Stimulated activated CD4-positive, alpha-beta T cell treated with anti-CD3 and anti-CD28 coated beads, TNF-alpha, amount 100 ng/mL, for 4 hours (primary cell): Measurements from ENCODE around the gene CARMIL1.
"Not testable (repeated sequence)": the region's sequence is repeated elsewhere in the genome, so short reads cannot be mapped to it uniquely, and the experiment has no call there.

Experiments
- DNase-seq, 3 experiments: peaks; one replicate each; pipeline ENCODE4 v3.0.0-alpha.2; 2020; ENCODE audit warnings: low read depth in 3 of 3

The CARMIL1 gene

GRCh38 chr6:25369433-25370177 is 90.4 kb downstream of the CARMIL1 start:
- DNase-seq, result no peak

GRCh38 chr6:25370178-25371036 is 91.2 kb downstream of the CARMIL1 start:
- DNase-seq, result no peak

GRCh38 chr6:25371037-25371347 is 91.8 kb downstream of the CARMIL1 start:
- no peak for DNase-seq

- no peak for DNase-seq
These were observed 96.0 kb downstream of the CARMIL1 start for GRCh38 chr6:25375125-25375524.

- DNase-seq, result no peak
These were observed 98.5 kb downstream of the CARMIL1 start for GRCh38 chr6:25377664-25378063.

- DNase-seq, result no peak
These were observed 101.9 kb downstream of the CARMIL1 start for GRCh38 chr6:25381077-25381476.

GRCh38 chr6:25382476-25382875 is 103.3 kb downstream of the CARMIL1 start:
- not testable (repeated sequence) for DNase-seq

- DNase-seq, result no peak
These were observed 105.1 kb downstream of the CARMIL1 start for GRCh38 chr6:25384234-25384633.

- no peak for DNase-seq
These were observed 105.8 kb downstream of the CARMIL1 start for GRCh38 chr6:25384967-25385366.

- DNase-seq, result no peak
These were observed 108.3 kb downstream of the CARMIL1 start for GRCh38 chr6:25387483-25387882.

- DNase-seq, result no peak
These were observed 108.7 kb downstream of the CARMIL1 start for GRCh38 chr6:25387911-25388310.

GRCh38 chr6:25388776-25389175 is 109.6 kb downstream of the CARMIL1 start:
- DNase-seq, result no peak

- DNase-seq, result no peak
These were observed 110.3 kb downstream of the CARMIL1 start for GRCh38 chr6:25389471-25389870.

- DNase-seq, result no peak
These were observed 113.2 kb downstream of the CARMIL1 start for GRCh38 chr6:25392372-25392771.

- no peak for DNase-seq
These were observed 116.6 kb downstream of the CARMIL1 start for GRCh38 chr6:25395731-25396130.

GRCh38 chr6:25397406-25397805 is 118.2 kb downstream of the CARMIL1 start:
- no peak for DNase-seq

GRCh38 chr6:25399885-25400284 is 120.7 kb downstream of the CARMIL1 start:
- no peak for DNase-seq

GRCh38 chr6:25401711-25402110 is 122.5 kb downstream of the CARMIL1 start:
- DNase-seq, result no peak

- DNase-seq, result no peak
These were observed 123.0 kb downstream of the CARMIL1 start for GRCh38 chr6:25402125-25402524.

GRCh38 chr6:25403150-25403549 is 124.0 kb downstream of the CARMIL1 start:
- no peak for DNase-seq

GRCh38 chr6:25404091-25404490 is 124.9 kb downstream of the CARMIL1 start:
- no peak for DNase-seq

- DNase-seq, result no peak
These were observed 125.6 kb downstream of the CARMIL1 start for GRCh38 chr6:25404693-25405169.

- no peak for DNase-seq
These were observed 126.3 kb downstream of the CARMIL1 start for GRCh38 chr6:25405442-25405841.
